HG03354 (cell line): ENCODE results near the gene PIGO.

Experiments
- ATAC-seq: cut with Tn5 transposase; IDR thresholded peaks from one replicate; pipeline ENCODE4 v1.9.1; 2021; ENCODE audit warnings: mild to moderate bottlenecking; ENCODE audit not compliant: unreplicated experiment, poor library complexity, severe bottlenecking

Gene PIGO

GRCh38 chr9:35096035-35096849 lies at the start of gene PIGO:
PIGO (minus strand) TSS chr9:35096591; CDS start chr9:35095565, 1,026 bp downstream.
- peak; percentile 92 for ATAC-seq

GRCh38 chr9:35142037-35142436 lies 45.6 kb upstream of the PIGO start:
- no peak for ATAC-seq

- no peak for ATAC-seq
Observed at GRCh38 chr9:35140093-35140492, 43.7 kb upstream of the PIGO start.

GRCh38 chr9:35136866-35137265 lies 40.5 kb upstream of the PIGO start:
- ATAC-seq, result no peak

DNA sequence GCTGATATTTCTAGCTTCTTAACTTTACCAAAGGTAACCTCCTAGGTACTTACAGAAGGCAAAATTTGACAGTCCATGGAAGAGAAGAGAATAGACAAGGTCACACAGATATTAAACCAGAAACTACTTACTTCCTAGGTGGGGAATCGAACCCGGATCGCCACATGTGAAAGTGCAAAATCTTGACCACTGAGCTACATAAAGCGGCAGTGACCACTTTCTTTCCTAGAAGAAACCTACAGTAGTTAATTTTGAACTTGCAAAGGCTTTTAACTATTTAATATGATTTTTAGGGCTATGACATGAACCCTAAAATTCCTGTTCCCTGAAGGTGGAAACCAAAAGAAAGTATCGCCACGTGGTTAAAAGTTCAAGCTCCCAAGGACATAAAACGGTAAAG lies 39.6 kb upstream of the PIGO start:
- ATAC-seq, result no peak

GRCh38 chr9:35134920-35135319 lies 38.5 kb upstream of the PIGO start:
- ATAC-seq, result no peak

- peak; percentile 57 for ATAC-seq
Observed at GRCh38 chr9:35116898-35117551, 20.6 kb upstream of the PIGO start.

DNA sequence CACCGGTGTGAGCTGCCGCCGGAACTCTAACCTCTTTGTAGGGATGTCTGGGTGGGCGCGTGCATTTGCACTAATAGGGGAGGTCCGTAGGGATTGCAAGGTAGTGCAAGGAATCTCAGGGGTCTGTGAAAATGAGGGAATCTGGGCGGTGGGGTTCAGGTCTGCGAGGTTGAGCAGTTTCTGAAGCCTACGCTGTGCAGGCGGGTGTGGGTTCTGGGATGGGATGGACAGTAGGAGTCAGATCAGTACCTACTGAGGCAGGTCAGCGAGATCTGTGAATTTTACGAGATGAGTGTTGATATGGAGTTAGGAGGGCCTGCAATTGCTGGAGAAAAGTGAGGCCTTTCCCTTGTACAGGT lies 20.1 kb upstream of the PIGO start:
- ATAC-seq, result no peak

DNA sequence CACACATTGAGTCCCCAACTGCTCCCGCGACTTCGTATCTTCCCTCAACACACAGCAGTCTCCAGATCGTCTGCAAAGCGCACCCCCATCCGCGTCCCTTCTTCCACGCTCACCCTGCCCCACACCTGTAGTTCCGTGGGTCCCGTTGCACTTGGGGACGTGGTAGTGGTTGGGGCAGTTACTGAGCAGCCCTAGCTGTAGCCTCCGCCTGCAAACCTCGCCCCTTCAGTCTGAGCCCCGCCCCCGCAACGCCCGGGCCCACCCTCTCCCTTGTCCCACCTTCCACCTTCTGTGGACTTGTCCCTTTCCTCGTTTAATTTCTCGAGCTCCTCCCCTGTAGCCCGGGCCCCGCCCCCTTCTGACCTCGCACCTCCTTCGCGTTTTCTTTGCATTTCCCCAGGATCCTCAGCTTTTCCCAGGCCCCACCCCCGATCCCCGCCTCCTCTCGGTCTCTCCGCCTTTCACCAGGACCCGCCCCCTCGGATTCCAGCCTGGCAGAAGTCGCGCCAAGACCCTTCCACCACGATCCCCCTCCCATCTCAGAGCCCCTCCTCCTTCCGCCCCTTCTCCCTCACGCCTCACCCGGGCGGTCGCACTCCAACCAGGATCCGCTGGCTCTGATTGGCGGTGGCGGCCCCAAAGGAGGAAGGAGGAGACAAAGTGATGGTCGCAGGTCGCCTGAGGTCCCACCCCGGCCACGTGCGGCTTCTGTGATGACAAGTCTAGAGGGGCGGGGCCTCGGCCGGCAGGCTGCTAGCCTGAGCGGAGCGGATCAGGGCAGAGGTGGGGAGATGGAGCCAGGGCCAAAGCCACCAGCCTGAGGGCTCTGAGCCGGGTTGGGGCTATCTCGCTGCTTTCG lies 19.5 kb upstream of the PIGO start, which contains the start of gene ATOSB:
Gene ATOSB (minus strand): TSS at position 183 of the 859 bp plus-strand sequence. CDS start 7,588 bp downstream, outside the sequence.
- peak; percentile 67 for ATAC-seq

GRCh38 chr9:35114840-35115628 lies 18.6 kb upstream of the PIGO start:
- no peak for ATAC-seq

GRCh38 chr9:35114113-35114839 lies 17.9 kb upstream of the PIGO start:
- peak; percentile 11 for ATAC-seq

GRCh38 chr9:35112257-35113020 lies 16.0 kb upstream of the PIGO start:
- no peak for ATAC-seq

- peak; percentile 67 for ATAC-seq
Observed at GRCh38 chr9:35111001-35111933, 14.9 kb upstream of the PIGO start.

DNA sequence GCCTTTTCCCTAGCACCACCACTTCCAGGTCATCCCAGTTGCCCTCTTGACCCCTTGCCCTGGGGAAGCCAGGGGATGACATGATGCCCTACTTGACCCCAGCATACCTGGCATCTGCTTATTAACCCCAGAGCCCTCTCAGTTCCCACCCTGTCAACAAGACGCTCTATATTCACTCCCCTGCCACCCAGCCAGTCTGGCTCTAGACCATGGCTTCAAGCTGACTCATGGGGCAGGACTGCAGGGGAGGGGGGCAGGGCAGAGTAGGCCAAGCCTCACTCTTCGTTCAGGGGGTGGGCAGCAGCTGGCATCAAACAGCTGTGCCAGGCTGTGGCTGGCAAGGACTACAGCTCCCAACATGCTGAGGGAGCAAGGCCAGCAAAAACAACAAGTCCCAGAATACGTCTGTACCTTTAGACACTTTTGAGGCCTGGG lies 14.0 kb upstream of the PIGO start:
- ATAC-seq, result no peak

DNA sequence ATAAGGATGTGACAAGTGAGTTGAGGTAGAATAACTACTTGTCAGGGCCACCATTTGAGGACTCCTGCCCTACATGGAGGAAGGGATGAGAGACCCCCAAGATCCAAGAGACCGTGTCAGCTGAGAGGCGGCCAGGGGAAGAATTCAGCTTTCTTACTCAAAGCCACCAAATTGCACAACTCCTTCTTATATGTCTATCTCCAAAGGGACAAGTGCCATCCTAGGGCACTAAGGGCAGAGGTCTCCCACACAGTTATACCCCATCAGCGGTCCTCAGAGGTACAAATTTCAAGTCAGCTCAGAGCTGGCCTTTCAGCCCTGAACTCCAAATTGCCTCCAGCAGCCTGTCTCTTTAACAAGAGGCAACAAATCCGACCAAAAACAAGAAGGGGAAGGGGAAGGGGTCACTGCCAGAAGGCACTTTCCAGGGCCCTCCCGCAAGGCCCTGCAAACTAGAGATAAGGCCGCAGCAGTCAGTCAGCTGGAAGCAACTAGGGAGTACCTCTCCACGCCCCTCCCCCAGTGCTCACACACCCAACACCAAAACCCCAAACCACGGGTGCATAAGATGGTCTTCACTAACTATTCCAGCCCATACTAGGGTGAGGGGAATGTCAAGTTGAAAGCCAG lies 12.7 kb upstream of the PIGO start:
- ATAC-seq, result no peak

- no peak for ATAC-seq
Observed at GRCh38 chr9:35108461-35108860, 12.1 kb upstream of the PIGO start.
